GM04503 (cell line): ENCODE results near the gene THAP8.

Experiments used
- DNase-seq: peaks from one replicate; pipeline ENCODE4 v3.0.0-alpha.2; 2012; ENCODE audit warnings: low read depth

Gene THAP8

GRCh38 chr19:36030264-36031148, 23.6 kb downstream of the THAP8 start:
- DNase-seq, result no peak

- no peak for DNase-seq
Observed at GRCh38 chr19:36028313-36029041, 25.6 kb downstream of the THAP8 start.

GRCh38 chr19:36027696-36028095, 26.4 kb downstream of the THAP8 start:
- no peak for DNase-seq

- no peak for DNase-seq
Observed at GRCh38 chr19:36026091-36026876, 27.8 kb downstream of the THAP8 start.

GRCh38 chr19:36025541-36025940, 28.5 kb downstream of the THAP8 start:
- DNase-seq, result no peak

- DNase-seq, result no peak
Observed at GRCh38 chr19:36023432-36023831, 30.7 kb downstream of the THAP8 start.

- no peak for DNase-seq
Observed at GRCh38 chr19:36019061-36019670, 34.9 kb downstream of the THAP8 start.

GRCh38 chr19:36014012-36014924, 39.8 kb downstream of the THAP8 start, which contains the start of gene ALKBH6:
Gene ALKBH6, minus strand, starts transcription at chr19:36014213. Its CDS starts 816 bp downstream, at chr19:36013397.
- peak; percentile 84 for DNase-seq

GRCh38 chr19:36013280-36014011, 40.6 kb downstream of the THAP8 start:
- no peak for DNase-seq

- DNase-seq, result no peak
Observed at GRCh38 chr19:36010402-36010801, 43.7 kb downstream of the THAP8 start.

GRCh38 chr19:36009633-36010379, 44.3 kb downstream of the THAP8 start:
- no peak for DNase-seq

GRCh38 chr19:36009220-36009619, 44.9 kb downstream of the THAP8 start:
- no peak for DNase-seq

GRCh38 chr19:36008336-36008978, 45.6 kb downstream of the THAP8 start, which contains the start of gene SYNE4:
Gene SYNE4, minus strand, starts transcription at chr19:36008813. Its CDS starts 132 bp downstream, at chr19:36008681.
- DNase-seq, result no peak

- DNase-seq, result no peak
Observed at GRCh38 chr19:36006955-36007354, 47.1 kb downstream of the THAP8 start.

- DNase-seq, result no peak
Observed at GRCh38 chr19:36003284-36003683, 50.8 kb downstream of the THAP8 start.

GRCh38 chr19:36001605-36002004, 52.5 kb downstream of the THAP8 start:
- no peak for DNase-seq

- DNase-seq, result no peak
Observed at GRCh38 chr19:35996777-35997176, 57.3 kb downstream of the THAP8 start.
